ENCODE results near the gene DEFB114.

DNA sequence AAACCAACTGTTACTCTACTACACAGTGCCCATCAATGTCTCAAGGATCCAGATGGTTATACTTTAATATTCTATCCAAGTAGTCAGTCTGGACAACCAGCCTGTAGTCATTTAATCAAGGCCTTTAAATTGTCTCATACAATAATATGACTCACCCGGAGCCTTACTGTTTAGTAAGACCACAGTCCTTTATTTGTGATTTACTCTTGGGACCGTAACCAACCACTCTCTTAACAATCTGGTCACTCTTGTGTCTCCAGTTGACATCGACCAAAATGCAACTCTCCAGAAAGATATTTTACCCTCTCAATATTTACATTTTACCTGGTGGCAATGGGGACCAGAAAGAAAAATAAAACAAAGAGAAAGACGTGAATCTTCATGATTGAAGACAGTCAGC lies 14.9 kb downstream of the DEFB114 start:
- TF ChIP-seq, protein P1, sequence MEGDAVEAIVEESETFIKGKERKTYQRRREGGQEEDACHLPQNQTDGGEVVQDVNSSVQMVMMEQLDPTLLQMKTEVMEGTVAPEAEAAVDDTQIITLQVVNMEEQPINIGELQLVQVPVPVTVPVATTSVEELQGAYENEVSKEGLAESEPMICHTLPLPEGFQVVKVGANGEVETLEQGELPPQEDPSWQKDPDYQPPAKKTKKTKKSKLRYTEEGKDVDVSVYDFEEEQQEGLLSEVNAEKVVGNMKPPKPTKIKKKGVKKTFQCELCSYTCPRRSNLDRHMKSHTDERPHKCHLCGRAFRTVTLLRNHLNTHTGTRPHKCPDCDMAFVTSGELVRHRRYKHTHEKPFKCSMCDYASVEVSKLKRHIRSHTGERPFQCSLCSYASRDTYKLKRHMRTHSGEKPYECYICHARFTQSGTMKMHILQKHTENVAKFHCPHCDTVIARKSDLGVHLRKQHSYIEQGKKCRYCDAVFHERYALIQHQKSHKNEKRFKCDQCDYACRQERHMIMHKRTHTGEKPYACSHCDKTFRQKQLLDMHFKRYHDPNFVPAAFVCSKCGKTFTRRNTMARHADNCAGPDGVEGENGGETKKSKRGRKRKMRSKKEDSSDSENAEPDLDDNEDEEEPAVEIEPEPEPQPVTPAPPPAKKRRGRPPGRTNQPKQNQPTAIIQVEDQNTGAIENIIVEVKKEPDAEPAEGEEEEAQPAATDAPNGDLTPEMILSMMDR (IDR thresholded peaks at IDR 0.05; ENCODE audit: insufficient read depth, low read length): no peak
- TF ChIP-seq POLR2AphosphoS5 (IDR thresholded peaks at IDR 0.05; ENCODE audit: low read depth): no peak
- TF ChIP-seq REST (IDR thresholded peaks at IDR 0.05; ENCODE audit: insufficient replicate concordance, low read depth): no peak

Measured in HL-60 (cell line).